GM23338 (cell line): ENCODE measurements around the gene CTF1. TPM values are rescaled to one million over a fixed set of nuclear protein-coding genes. Genes with fewer than 3 reads are reported as not detected.

Experiments used
- CREB1 ChIP-seq: fragments of 250-450 bp; sonication (Bioruptor Pico); IDR thresholded peaks from 2 replicates; pipeline ENCODE4 v1.5.0; 2020; ENCODE audit warnings: low read depth, mild to moderate bottlenecking, moderate library complexity
- EZH2 ChIP-seq: fragments of 200-600 bp; sonication (generic); IDR thresholded peaks from one replicate; pipeline ENCODE4 v1.8.0; 2017; ENCODE audit warnings: antibody characterized with exemption, mild to moderate bottlenecking, low read depth; ENCODE audit not compliant: unreplicated experiment
- JUNB ChIP-seq: IDR thresholded peaks from one replicate; pipeline ENCODE4 v1.6.1; 2016; ENCODE audit warnings: antibody characterized with exemption; ENCODE audit not compliant: unreplicated experiment
- POLR2AphosphoS5 ChIP-seq: IDR thresholded peaks from 2 replicates; pipeline ENCODE4 v1.6.1; 2016; ENCODE audit warnings: antibody characterized with exemption, low read depth
- STAT1 ChIP-seq: IDR thresholded peaks from one replicate; pipeline ENCODE4 v1.6.1; 2016; ENCODE audit warnings: antibody characterized with exemption; ENCODE audit not compliant: unreplicated experiment
- ZNF114 ChIP-seq: fragments of 250-450 bp; sonication (Bioruptor Pico); IDR thresholded peaks from 2 replicates; pipeline ENCODE4 v1.5.0; 2020; ENCODE audit warnings: mild to moderate bottlenecking, moderate library complexity
- polyA plus RNA-seq: library from polyadenylated mRNA; unstranded; fragments of >200 nt; fragmentation: Nextera tagmentation; extraction: Ambion mirVana; gene quantifications from 2 replicates; pipeline ENCODE4 v1.2.1, GENCODE V29; 2016
- total RNA-seq: library from RNA; depleted of rRNA; stranded (reverse); fragments of >200 nt; shearing (Covaris generic); gene quantifications from 2 replicates; pipeline ENCODE4 v1.2.3, GENCODE V29; 2014
- TF ChIP-seq, protein P1 (sequence below): fragments of 250-450 bp; sonication (Bioruptor Pico); IDR thresholded peaks from 2 replicates; pipeline ENCODE4 v1.5.0; 2020; ENCODE audit warnings: mild to moderate bottlenecking, moderate library complexity
- TF ChIP-seq, protein P2 (sequence below): IDR thresholded peaks from 2 replicates; pipeline ENCODE4 v1.6.1; 2016; ENCODE audit warnings: antibody characterized with exemption
- TF ChIP-seq, protein P3 (sequence below): IDR thresholded peaks from one replicate; pipeline ENCODE4 v1.6.1; 2018; ENCODE audit warnings: antibody characterized with exemption; ENCODE audit not compliant: unreplicated experiment

Gene CTF1
- total and polyA plus RNA-seq, 2 experiments from 2014 or later = 0.24 to 0.52 TPM

DNA sequence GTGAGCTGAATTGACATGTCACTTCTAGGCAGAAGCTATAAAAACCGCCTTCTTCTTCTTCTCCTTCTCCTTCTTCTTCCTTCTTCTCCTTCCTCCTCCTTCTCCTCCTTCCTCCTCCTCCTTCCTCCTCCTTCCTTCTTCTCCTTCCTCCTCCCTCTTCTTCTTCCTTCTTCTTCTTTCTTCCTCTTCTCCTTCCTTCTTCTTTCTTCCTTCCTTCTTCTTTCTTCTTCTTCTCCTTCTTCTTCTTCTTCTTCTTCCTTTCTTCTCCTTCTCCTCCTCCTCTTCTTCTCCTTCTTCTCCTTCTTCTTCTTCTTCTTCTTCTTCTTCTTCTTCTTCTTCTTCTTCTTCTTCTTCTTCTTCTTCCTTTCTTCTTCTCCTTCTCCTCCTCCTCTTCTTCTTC lies 22.2 kb downstream of the CTF1 start (continued):
- TF ChIP-seq, protein P1, sequence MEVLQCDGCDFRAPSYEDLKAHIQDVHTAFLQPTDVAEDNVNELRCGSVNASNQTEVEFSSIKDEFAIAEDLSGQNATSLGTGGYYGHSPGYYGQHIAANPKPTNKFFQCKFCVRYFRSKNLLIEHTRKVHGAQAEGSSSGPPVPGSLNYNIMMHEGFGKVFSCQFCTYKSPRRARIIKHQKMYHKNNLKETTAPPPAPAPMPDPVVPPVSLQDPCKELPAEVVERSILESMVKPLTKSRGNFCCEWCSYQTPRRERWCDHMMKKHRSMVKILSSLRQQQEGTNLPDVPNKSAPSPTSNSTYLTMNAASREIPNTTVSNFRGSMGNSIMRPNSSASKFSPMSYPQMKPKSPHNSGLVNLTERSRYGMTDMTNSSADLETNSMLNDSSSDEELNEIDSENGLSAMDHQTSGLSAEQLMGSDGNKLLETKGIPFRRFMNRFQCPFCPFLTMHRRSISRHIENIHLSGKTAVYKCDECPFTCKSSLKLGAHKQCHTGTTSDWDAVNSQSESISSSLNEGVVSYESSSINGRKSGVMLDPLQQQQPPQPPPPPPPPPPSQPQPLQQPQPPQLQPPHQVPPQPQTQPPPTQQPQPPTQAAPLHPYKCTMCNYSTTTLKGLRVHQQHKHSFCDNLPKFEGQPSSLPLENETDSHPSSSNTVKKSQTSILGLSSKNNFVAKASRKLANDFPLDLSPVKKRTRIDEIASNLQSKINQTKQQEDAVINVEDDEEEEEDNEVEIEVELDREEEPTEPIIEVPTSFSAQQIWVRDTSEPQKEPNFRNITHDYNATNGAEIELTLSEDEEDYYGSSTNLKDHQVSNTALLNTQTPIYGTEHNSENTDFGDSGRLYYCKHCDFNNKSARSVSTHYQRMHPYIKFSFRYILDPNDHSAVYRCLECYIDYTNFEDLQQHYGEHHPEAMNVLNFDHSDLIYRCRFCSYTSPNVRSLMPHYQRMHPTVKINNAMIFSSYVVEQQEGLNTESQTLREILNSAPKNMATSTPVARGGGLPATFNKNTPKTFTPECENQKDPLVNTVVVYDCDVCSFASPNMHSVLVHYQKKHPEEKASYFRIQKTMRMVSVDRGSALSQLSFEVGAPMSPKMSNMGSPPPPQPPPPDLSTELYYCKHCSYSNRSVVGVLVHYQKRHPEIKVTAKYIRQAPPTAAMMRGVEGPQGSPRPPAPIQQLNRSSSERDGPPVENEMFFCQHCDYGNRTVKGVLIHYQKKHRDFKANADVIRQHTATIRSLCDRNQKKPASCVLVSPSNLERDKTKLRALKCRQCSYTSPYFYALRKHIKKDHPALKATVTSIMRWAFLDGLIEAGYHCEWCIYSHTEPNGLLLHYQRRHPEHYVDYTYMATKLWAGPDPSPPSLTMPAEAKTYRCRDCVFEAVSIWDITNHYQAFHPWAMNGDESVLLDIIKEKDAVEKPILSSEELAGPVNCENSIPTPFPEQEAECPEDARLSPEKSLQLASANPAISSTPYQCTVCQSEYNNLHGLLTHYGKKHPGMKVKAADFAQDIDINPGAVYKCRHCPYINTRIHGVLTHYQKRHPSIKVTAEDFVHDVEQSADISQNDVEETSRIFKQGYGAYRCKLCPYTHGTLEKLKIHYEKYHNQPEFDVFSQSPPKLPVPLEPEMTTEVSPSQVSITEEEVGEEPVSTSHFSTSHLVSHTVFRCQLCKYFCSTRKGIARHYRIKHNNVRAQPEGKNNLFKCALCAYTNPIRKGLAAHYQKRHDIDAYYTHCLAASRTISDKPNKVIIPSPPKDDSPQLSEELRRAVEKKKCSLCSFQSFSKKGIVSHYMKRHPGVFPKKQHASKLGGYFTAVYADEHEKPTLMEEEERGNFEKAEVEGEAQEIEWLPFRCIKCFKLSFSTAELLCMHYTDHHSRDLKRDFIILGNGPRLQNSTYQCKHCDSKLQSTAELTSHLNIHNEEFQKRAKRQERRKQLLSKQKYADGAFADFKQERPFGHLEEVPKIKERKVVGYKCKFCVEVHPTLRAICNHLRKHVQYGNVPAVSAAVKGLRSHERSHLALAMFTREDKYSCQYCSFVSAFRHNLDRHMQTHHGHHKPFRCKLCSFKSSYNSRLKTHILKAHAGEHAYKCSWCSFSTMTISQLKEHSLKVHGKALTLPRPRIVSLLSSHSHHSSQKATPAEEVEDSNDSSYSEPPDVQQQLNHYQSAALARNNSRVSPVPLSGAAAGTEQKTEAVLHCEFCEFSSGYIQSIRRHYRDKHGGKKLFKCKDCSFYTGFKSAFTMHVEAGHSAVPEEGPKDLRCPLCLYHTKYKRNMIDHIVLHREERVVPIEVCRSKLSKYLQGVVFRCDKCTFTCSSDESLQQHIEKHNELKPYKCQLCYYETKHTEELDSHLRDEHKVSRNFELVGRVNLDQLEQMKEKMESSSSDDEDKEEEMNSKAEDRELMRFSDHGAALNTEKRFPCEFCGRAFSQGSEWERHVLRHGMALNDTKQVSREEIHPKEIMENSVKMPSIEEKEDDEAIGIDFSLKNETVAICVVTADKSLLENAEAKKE (CRISPR knock-in tag) = no peak
- no peak for TF ChIP-seq STAT1
- TF ChIP-seq POLR2AphosphoS5 = no peak
- TF ChIP-seq, protein P2, sequence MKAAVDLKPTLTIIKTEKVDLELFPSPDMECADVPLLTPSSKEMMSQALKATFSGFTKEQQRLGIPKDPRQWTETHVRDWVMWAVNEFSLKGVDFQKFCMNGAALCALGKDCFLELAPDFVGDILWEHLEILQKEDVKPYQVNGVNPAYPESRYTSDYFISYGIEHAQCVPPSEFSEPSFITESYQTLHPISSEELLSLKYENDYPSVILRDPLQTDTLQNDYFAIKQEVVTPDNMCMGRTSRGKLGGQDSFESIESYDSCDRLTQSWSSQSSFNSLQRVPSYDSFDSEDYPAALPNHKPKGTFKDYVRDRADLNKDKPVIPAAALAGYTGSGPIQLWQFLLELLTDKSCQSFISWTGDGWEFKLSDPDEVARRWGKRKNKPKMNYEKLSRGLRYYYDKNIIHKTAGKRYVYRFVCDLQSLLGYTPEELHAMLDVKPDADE = no peak
- TF ChIP-seq, protein P3, sequence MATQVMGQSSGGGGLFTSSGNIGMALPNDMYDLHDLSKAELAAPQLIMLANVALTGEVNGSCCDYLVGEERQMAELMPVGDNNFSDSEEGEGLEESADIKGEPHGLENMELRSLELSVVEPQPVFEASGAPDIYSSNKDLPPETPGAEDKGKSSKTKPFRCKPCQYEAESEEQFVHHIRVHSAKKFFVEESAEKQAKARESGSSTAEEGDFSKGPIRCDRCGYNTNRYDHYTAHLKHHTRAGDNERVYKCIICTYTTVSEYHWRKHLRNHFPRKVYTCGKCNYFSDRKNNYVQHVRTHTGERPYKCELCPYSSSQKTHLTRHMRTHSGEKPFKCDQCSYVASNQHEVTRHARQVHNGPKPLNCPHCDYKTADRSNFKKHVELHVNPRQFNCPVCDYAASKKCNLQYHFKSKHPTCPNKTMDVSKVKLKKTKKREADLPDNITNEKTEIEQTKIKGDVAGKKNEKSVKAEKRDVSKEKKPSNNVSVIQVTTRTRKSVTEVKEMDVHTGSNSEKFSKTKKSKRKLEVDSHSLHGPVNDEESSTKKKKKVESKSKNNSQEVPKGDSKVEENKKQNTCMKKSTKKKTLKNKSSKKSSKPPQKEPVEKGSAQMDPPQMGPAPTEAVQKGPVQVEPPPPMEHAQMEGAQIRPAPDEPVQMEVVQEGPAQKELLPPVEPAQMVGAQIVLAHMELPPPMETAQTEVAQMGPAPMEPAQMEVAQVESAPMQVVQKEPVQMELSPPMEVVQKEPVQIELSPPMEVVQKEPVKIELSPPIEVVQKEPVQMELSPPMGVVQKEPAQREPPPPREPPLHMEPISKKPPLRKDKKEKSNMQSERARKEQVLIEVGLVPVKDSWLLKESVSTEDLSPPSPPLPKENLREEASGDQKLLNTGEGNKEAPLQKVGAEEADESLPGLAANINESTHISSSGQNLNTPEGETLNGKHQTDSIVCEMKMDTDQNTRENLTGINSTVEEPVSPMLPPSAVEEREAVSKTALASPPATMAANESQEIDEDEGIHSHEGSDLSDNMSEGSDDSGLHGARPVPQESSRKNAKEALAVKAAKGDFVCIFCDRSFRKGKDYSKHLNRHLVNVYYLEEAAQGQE = no peak
- TF ChIP-seq ZNF114 (CRISPR knock-in tag) = no peak
- no peak for TF ChIP-seq EZH2
- TF ChIP-seq JUNB = no peak
- TF ChIP-seq CREB1 (CRISPR knock-in tag) = no peak
